ENCODE results near the gene TINAG. TPM values are rescaled to one million over a fixed set of nuclear protein-coding genes. Genes with fewer than 3 reads are reported as not detected.
"Not testable (repeated sequence)": the region's sequence is repeated elsewhere in the genome, so short reads cannot be mapped to it uniquely, and the experiment has no call there.

Gene TINAG
- total and polyA plus RNA-seq, 2 donors: 0.11 TPM; not detected in 1

DNA sequence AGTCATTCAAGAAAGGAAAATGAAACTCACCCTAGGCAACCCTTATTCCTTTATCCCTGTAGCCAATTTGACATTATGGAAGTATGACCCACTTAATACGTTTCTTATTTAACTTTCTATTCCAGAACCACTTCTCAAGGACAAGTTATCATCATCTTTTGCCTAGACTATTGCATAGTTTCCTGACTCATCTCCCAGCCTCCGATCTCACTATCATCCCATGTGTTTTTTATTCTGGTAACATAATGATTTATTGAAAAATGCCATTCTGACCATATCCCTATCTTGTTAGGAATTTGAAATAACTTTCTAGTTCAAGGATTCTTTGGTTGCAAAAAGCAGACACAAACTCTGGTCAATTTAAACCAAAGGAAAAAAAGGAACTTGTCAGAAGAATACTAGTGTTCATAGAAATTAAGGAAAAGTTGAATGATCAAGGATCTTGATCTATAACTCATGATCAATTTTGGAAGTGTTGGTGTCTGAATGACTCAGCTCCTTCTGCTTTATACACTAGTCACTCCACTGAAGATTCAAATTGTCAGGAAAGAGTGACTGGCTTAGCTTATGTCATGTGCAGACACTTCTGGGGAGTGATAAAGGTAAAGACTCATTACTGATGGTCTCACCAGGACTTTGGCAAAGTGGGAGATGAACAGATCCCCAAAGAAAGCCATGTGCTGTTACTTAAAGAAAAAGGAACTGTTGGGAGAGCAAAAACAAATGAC, 8.5 kb upstream of the TINAG start:
- Histone ChIP-seq H3K27me3 (ENCODE audit: control insufficient read depth in 2 of 2, insufficient read depth in 1 of 2, low read length in 1 of 2) (no peaks in the 10 kb centered on the region), H3K9me3 (ENCODE audit: control insufficient read depth in 2 of 2, insufficient read depth in 1 of 2, low read length in 1 of 2) (no peaks in the 10 kb centered on the region), H3K4me3 (ENCODE audit: low read length in 2 of 2) (no peak overlapping the region), H3K36me3 (ENCODE audit: control insufficient read depth in 2 of 2, insufficient read depth in 2 of 2, low read length in 1 of 2) (no peaks in the 10 kb centered on the region), H3K4me1 (ENCODE audit: control insufficient read depth in 2 of 2, insufficient read depth in 2 of 2, low read length in 2 of 2) (no peaks in the 10 kb centered on the region), H3K27ac (ENCODE audit: low read depth in 1 of 2, low read length in 1 of 2) (no peak overlapping the region)
- no peak for DNase-seq (ENCODE audit: low read depth in 6 of 9, low spot score in 9 of 9)
- 92% methylated on average over 2 of the region's 2 CpGs for WGBS

GRCh38 chr6:54301770-54302169, 6.5 kb upstream of the TINAG start:
- H3K4me1 ChIP-seq (ENCODE audit: control insufficient read depth in 2 of 2, insufficient read depth in 2 of 2, low read length in 2 of 2): no peaks in the 10 kb centered on the region
- no peak for DNase-seq (ENCODE audit: low read depth in 6 of 9, low spot score in 9 of 9)
- H3K27me3 ChIP-seq (ENCODE audit: control insufficient read depth in 2 of 2, insufficient read depth in 1 of 2, low read length in 1 of 2): no peaks in the 10 kb centered on the region
- no peak overlapping the region for H3K27ac ChIP-seq (ENCODE audit: low read depth in 1 of 2, low read length in 1 of 2)
- H3K4me3 ChIP-seq (ENCODE audit: low read length in 2 of 2): no peak overlapping the region
- H3K9me3 ChIP-seq (ENCODE audit: control insufficient read depth in 2 of 2, insufficient read depth in 1 of 2, low read length in 1 of 2): no peaks in the 10 kb centered on the region
- no peaks in the 10 kb centered on the region for H3K36me3 ChIP-seq (ENCODE audit: control insufficient read depth in 2 of 2, insufficient read depth in 2 of 2, low read length in 1 of 2)

GRCh38 chr6:54307439-54307910, 766 bp upstream of the TINAG start:
- DNase-seq (ENCODE audit: low read depth in 6 of 9, low spot score in 9 of 9): no peak
- no peaks in the 10 kb centered on the region for H3K36me3 ChIP-seq (ENCODE audit: control insufficient read depth in 2 of 2, insufficient read depth in 2 of 2, low read length in 1 of 2)
- H3K9me3 ChIP-seq (ENCODE audit: control insufficient read depth in 2 of 2, insufficient read depth in 1 of 2, low read length in 1 of 2): no peaks in the 10 kb centered on the region
- H3K27ac ChIP-seq (ENCODE audit: low read depth in 1 of 2, low read length in 1 of 2): no peak overlapping the region
- no peak overlapping the region for H3K4me3 ChIP-seq (ENCODE audit: low read length in 2 of 2)
- no peaks in the 10 kb centered on the region for H3K27me3 ChIP-seq (ENCODE audit: control insufficient read depth in 2 of 2, insufficient read depth in 1 of 2, low read length in 1 of 2)
- 82% methylated on average over 2 of the region's 2 CpGs for WGBS
- H3K4me1 ChIP-seq (ENCODE audit: control insufficient read depth in 2 of 2, insufficient read depth in 2 of 2, low read length in 2 of 2): no peaks in the 10 kb centered on the region

DNA sequence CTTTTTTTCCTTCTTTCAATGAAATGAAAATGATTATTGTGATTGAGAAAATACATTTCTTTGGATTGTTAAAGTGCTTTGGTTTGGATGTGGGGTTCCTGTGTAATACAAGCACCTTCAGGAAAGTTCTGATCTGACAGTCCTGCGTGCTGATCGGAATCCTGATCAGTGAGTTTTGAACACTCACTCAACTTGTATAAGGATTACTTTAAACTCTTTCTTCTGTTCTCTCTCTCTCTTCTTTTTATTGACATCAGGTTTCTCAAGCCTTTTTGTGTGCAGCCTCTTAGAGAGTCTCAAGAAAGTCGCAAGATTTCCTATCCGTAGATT, 710 bp downstream of the TINAG start:
- no peak for DNase-seq (ENCODE audit: low read depth in 6 of 9, low spot score in 9 of 9)
- no peaks in the 10 kb centered on the region for H3K9me3 ChIP-seq (ENCODE audit: control insufficient read depth in 2 of 2, insufficient read depth in 1 of 2, low read length in 1 of 2)
- 95% methylated on average over 4 of the region's 4 CpGs for WGBS

DNA sequence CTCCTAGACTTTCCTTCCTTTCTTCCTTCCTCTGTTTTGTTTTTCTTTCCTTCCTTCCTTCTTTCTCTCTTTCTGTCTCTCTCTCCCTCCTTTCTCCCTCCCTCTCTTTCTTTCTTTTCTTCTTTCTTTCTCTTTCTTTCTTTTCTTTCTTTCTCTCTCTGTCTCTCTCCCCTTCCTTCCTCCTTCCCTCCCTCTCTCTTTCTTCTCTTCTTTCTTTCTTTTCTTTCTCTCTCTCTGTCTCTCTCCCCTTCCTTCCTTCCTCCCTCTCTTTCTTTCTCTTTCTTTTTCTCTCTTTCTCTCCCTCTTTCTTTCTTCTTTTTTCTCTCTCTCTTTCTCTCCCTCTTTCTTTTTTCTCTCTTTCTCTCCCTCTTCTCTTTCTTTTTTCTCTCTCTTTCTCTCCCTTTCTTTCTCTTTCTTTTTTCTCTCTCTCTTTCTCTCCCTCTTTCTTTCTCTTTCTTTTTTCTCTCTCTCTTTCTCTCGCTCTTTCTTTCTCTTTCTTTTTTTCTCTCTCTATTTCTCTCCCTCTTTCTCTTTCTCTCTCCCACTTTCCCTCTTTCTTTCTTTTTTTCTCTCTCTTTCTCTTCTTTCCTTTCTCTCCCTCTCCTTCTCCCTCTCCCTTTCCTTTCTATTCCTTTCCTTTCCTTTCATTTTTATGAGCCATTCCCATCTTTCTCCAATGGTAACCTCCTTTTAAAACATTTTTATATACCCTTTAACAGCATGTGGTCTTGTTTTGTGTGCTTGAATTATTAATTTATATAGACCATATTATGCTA, 2.3 kb downstream of the TINAG start:
- 86% methylated on average over 1 of the region's 1 CpG for WGBS
- no peak overlapping the region for H3K4me3 ChIP-seq (ENCODE audit: low read length in 2 of 2)
- H3K36me3 ChIP-seq (ENCODE audit: control insufficient read depth in 2 of 2, insufficient read depth in 2 of 2, low read length in 1 of 2): no peaks in the 10 kb centered on the region
- no peak for DNase-seq (ENCODE audit: low read depth in 6 of 9, low spot score in 9 of 9)
- no peak overlapping the region for H3K27ac ChIP-seq (ENCODE audit: low read depth in 1 of 2, low read length in 1 of 2)
- H3K4me1 ChIP-seq (ENCODE audit: control insufficient read depth in 2 of 2, insufficient read depth in 2 of 2, low read length in 2 of 2): no peaks in the 10 kb centered on the region
- H3K27me3 ChIP-seq (ENCODE audit: control insufficient read depth in 2 of 2, insufficient read depth in 1 of 2, low read length in 1 of 2): no peaks in the 10 kb centered on the region
- no peaks in the 10 kb centered on the region for H3K9me3 ChIP-seq (ENCODE audit: control insufficient read depth in 2 of 2, insufficient read depth in 1 of 2, low read length in 1 of 2)

More for the DNA sequence above, 710 bp downstream of the TINAG start:
- Histone ChIP-seq H3K27me3 (ENCODE audit: control insufficient read depth in 2 of 2, insufficient read depth in 1 of 2, low read length in 1 of 2) (no peaks in the 10 kb centered on the region), H3K4me1 (ENCODE audit: control insufficient read depth in 2 of 2, insufficient read depth in 2 of 2, low read length in 2 of 2) (no peaks in the 10 kb centered on the region), H3K27ac (ENCODE audit: low read depth in 1 of 2, low read length in 1 of 2) (no peak overlapping the region), H3K36me3 (ENCODE audit: control insufficient read depth in 2 of 2, insufficient read depth in 2 of 2, low read length in 1 of 2) (no peaks in the 10 kb centered on the region), H3K4me3 (ENCODE audit: low read length in 2 of 2) (no peak overlapping the region)

DNA sequence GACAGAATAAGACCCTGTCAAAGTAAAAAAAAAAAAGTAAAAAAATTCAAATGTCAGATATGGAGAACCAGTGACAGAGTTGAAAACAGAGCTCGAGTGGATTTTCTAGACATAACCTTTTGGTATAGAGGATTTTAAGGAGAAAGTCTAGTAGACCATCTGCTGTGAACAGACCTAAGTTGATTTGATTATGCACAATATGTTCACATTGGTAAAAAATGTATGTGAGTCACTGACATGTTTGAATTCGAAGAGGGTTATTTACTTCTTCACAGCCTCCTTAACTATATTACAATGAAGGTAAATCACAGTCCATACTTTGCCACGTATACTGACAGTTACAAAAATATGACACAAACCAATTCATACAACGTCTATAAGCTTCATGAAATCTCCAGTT, 7.4 kb downstream of the TINAG start:
- H3K36me3 ChIP-seq (ENCODE audit: control insufficient read depth in 2 of 2, insufficient read depth in 2 of 2, low read length in 1 of 2): no peaks in the 10 kb centered on the region
- no peaks in the 10 kb centered on the region for H3K4me1 ChIP-seq (ENCODE audit: control insufficient read depth in 2 of 2, insufficient read depth in 2 of 2, low read length in 2 of 2)
- no peak for DNase-seq (ENCODE audit: low read depth in 6 of 9, low spot score in 9 of 9)
- no peaks in the 10 kb centered on the region for H3K9me3 ChIP-seq (ENCODE audit: control insufficient read depth in 2 of 2, insufficient read depth in 1 of 2, low read length in 1 of 2)
- no peak overlapping the region for H3K4me3 ChIP-seq (ENCODE audit: low read length in 2 of 2)
- H3K27ac ChIP-seq (ENCODE audit: low read depth in 1 of 2, low read length in 1 of 2): no peak overlapping the region
- 90% methylated on average over 4 of the region's 4 CpGs for WGBS
- no peaks in the 10 kb centered on the region for H3K27me3 ChIP-seq (ENCODE audit: control insufficient read depth in 2 of 2, insufficient read depth in 1 of 2, low read length in 1 of 2)

- no peaks in the 10 kb centered on the region for H3K36me3 ChIP-seq (ENCODE audit: control insufficient read depth in 2 of 2, insufficient read depth in 2 of 2, low read length in 1 of 2)
- 88% methylated on average over 1 of the region's 1 CpG for WGBS
- DNase-seq (ENCODE audit: low read depth in 6 of 9, low spot score in 9 of 9): no peak
- H3K9me3 ChIP-seq (ENCODE audit: control insufficient read depth in 2 of 2, insufficient read depth in 1 of 2, low read length in 1 of 2): no peaks in the 10 kb centered on the region
- no peak overlapping the region for H3K4me3 ChIP-seq (ENCODE audit: low read length in 2 of 2)
- H3K27ac ChIP-seq (ENCODE audit: low read depth in 1 of 2, low read length in 1 of 2): no peak overlapping the region
- H3K4me1 ChIP-seq (ENCODE audit: control insufficient read depth in 2 of 2, insufficient read depth in 2 of 2, low read length in 2 of 2): no peaks in the 10 kb centered on the region
- H3K27me3 ChIP-seq (ENCODE audit: control insufficient read depth in 2 of 2, insufficient read depth in 1 of 2, low read length in 1 of 2): no peaks in the 10 kb centered on the region
Observed at GRCh38 chr6:54320871-54321270, 12.6 kb downstream of the TINAG start.

- Histone ChIP-seq H3K36me3 (ENCODE audit: control insufficient read depth in 2 of 2, insufficient read depth in 2 of 2, low read length in 1 of 2) (no peaks in the 10 kb centered on the region), H3K4me3 (ENCODE audit: low read length in 2 of 2) (no peak overlapping the region), H3K4me1 (ENCODE audit: control insufficient read depth in 2 of 2, insufficient read depth in 2 of 2, low read length in 2 of 2) (no peaks in the 10 kb centered on the region), H3K27ac (ENCODE audit: low read depth in 1 of 2, low read length in 1 of 2) (no peak overlapping the region), H3K27me3 (ENCODE audit: control insufficient read depth in 2 of 2, insufficient read depth in 1 of 2, low read length in 1 of 2) (no peaks in the 10 kb centered on the region), H3K9me3 (ENCODE audit: control insufficient read depth in 2 of 2, insufficient read depth in 1 of 2, low read length in 1 of 2) (no peaks in the 10 kb centered on the region)
- 93% methylated on average over 7 of the region's 7 CpGs for WGBS
- no peak for DNase-seq (ENCODE audit: low read depth in 6 of 9, low spot score in 9 of 9)
Observed at GRCh38 chr6:54327631-54328030, 19.4 kb downstream of the TINAG start.

DNA sequence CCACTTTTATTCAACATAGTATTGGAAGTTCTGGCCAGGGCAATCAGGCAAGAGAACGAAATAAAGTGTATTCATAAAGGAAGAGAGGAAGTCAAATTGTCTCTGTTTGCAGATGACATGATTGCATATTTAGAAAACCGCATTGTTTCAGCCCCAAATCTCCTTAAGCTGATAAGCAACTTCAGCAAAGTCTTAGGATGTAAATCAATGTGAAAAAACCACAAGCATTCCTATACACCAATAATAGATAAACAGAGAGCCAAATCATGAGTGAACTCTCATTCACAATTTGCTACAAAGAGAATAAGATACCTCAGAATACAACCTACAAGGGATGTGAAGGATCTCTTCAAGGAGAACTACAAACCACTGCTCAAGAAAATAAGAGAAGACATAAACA, 23.3 kb downstream of the TINAG start:
- H3K9me3 ChIP-seq (ENCODE audit: control insufficient read depth in 2 of 2, insufficient read depth in 1 of 2, low read length in 1 of 2); DNase-seq (ENCODE audit: low read depth in 6 of 9, low spot score in 9 of 9); H3K27ac ChIP-seq (ENCODE audit: low read depth in 1 of 2, low read length in 1 of 2); H3K4me1 ChIP-seq (ENCODE audit: control insufficient read depth in 2 of 2, insufficient read depth in 2 of 2, low read length in 2 of 2); H3K36me3 ChIP-seq (ENCODE audit: control insufficient read depth in 2 of 2, insufficient read depth in 2 of 2, low read length in 1 of 2); H3K4me3 ChIP-seq (ENCODE audit: low read length in 2 of 2); H3K27me3 ChIP-seq (ENCODE audit: control insufficient read depth in 2 of 2, insufficient read depth in 1 of 2, low read length in 1 of 2): not testable (repeated sequence)
- WGBS: 88% methylated on average over 2 of the region's 2 CpGs

Data from thymus (tissue), 11 donors.